Gastroesophageal sphincter (tissue), 4 donors: Measurements from ENCODE around the gene NEFH. TPM values are rescaled to one million over a fixed set of nuclear protein-coding genes. Genes with fewer than 3 reads are reported as not detected.

Experiments
- ATAC-seq: fragments of 150-250 bp; one replicate; pipeline ENCODE4 v1.9.1; 2016; ENCODE audit warnings: mild to moderate bottlenecking, moderate library complexity
- H3K27ac ChIP-seq, 4 donors: fragments of 200-600 bp; sonication (generic) in 3 of 4; 1 replicate in 3 of 4; 2 replicates in 1 of 4; pipeline ENCODE4 v1.5.1; 2016 to 2019
- H3K27me3 ChIP-seq: fragments of 200-600 bp; sonication (generic); one replicate; pipeline ENCODE4 v1.5.1; 2019
- H3K36me3 ChIP-seq, 2 donors: fragments of 200-600 bp; sonication (generic); one replicate each; pipeline ENCODE4 v1.5.1; 2019; ENCODE audit warnings: control low read depth in 1 of 2
- H3K4me1 ChIP-seq, 3 donors: fragments of 200-600 bp; sonication (generic); 1 replicate in 2 of 3; 2 replicates in 1 of 3; pipeline ENCODE4 v1.5.1; 2016 to 2019; ENCODE audit warnings: control low read depth in 2 of 3
- H3K4me3 ChIP-seq, 2 donors: fragments of 200-600 bp; sonication (generic); one replicate each; pipeline ENCODE4 v1.5.1; 2019; ENCODE audit warnings: mild to moderate bottlenecking in 1 of 2, moderate library complexity in 1 of 2
- H3K9me3 ChIP-seq, 3 donors: fragments of 200-600 bp; sonication (generic); one replicate each; pipeline ENCODE4 v1.5.1; 2017 to 2019; ENCODE audit warnings: control low read depth in 2 of 3
- EP300 ChIP-seq: sonication (generic); formaldehyde crosslinking; IDR thresholded peaks from one replicate; pipeline ENCODE4 v1.6.1; 2017; ENCODE audit warnings: antibody characterized with exemption, mild to moderate bottlenecking
- POLR2A ChIP-seq, 2 donors: fragments of 450-650 bp; IDR thresholded peaks; one replicate each; pipeline ENCODE4 v1.6.1; 2017; ENCODE audit warnings: antibody characterized with exemption in 2 of 2, mild to moderate bottlenecking in 2 of 2, moderate library complexity in 1 of 2
- POLR2AphosphoS5 ChIP-seq: sonication (generic); formaldehyde crosslinking; IDR thresholded peaks from one replicate; pipeline ENCODE4 v1.6.1; 2017; ENCODE audit warnings: antibody characterized with exemption
- WGBS, 2 donors: methylation state at CpG; one replicate each; pipeline ENCODE4 v1.1.5; 2018; ENCODE audit warnings: low coverage in 1 of 2; 5-methylcytosine and 5-hydroxymethylcytosine counted together
- total RNA-seq, 4 donors: library from RNA; depleted of rRNA; stranded (reverse); fragments of >200 nt; gene quantifications; one replicate each; pipeline ENCODE4 v1.1.0, GENCODE V29; 2016
- TF ChIP-seq, protein P1 (sequence below), 4 experiments: fragments of 200-600 bp in 2 of 4; fragments of 450-650 bp in 2 of 4; sonication (generic) in 1 of 4; IDR thresholded peaks; one replicate each; pipeline ENCODE4 v1.5.1; 2017 to 2019; ENCODE audit warnings: antibody characterized with exemption in 4 of 4, mild to moderate bottlenecking in 2 of 4, moderate library complexity in 2 of 4

The NEFH gene
- total RNA-seq, 4 donors from 2014 or later: 0.62 to 1.3 (median 1.1) TPM

DNA sequence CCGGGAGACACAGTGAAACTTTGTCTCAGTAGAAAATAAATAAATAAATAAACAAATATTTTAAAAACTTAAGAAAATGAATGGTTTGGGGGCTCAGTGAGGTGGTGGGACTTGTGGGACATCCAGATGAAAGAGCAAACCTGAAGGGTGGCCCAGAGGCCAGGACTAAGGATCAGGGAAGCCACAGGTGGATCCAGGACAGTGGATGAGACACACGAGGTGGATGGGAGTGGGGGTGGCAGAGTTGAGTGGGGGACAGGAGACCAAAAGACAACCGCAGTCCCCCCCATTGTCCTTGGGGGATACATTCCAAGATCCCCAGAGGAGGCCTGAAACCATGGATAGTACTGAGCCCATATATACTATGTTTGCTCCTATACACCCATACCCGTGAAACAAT is 34.5 kb upstream of the NEFH start:
- peaks cover 12% of the 10 kb centered on the region for H3K27me3 ChIP-seq

DNA sequence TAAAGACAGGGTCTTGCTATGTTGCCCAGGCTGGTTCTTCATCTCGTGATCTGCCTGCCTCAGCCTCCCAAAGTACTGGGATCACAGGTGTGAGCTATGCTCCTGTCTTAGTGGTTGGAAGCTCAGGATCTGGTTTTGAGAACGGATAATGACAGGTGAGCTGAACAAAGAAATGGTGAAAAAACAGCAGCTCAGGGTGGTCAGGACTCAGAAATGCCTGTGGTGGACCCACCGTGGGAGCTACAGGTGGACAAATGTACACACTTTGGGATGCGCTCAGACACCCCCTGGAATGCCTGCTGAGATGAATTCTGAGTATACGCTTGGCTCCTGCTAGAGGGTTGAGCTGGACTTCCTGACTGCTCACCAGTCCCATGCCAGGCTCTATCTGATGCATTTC is 32.1 kb upstream of the NEFH start:
- Histone ChIP-seq H3K9me3 (no peaks in the 10 kb centered on the region), H3K4me1 (no peaks in the 10 kb centered on the region), H3K27ac (no peak overlapping the region), H3K36me3 (no peaks in the 10 kb centered on the region), H3K27me3 (peaks cover 12% of the 10 kb centered on the region), H3K4me3 (no peak overlapping the region)
- TF ChIP-seq, protein P1, sequence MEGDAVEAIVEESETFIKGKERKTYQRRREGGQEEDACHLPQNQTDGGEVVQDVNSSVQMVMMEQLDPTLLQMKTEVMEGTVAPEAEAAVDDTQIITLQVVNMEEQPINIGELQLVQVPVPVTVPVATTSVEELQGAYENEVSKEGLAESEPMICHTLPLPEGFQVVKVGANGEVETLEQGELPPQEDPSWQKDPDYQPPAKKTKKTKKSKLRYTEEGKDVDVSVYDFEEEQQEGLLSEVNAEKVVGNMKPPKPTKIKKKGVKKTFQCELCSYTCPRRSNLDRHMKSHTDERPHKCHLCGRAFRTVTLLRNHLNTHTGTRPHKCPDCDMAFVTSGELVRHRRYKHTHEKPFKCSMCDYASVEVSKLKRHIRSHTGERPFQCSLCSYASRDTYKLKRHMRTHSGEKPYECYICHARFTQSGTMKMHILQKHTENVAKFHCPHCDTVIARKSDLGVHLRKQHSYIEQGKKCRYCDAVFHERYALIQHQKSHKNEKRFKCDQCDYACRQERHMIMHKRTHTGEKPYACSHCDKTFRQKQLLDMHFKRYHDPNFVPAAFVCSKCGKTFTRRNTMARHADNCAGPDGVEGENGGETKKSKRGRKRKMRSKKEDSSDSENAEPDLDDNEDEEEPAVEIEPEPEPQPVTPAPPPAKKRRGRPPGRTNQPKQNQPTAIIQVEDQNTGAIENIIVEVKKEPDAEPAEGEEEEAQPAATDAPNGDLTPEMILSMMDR (IDR thresholded peaks at IDR 0.05): no peak
- TF ChIP-seq POLR2AphosphoS5 (no peak), POLR2A (IDR thresholded peaks at IDR 0.05) (no peak), EP300 (no peak)
- WGBS, 2 donors: 71 to 75% methylated on average over 2 to 4 of the region's 5 CpGs
- no peak for ATAC-seq

More for the DNA sequence above, 34.5 kb upstream of the NEFH start:
- 74 to 84% methylated on average over 3 to 4 of the region's 4 CpGs for WGBS, 2 donors
- TF ChIP-seq EP300 (no peak), POLR2A (IDR thresholded peaks at IDR 0.05) (no peak), POLR2AphosphoS5 (no peak)
- TF ChIP-seq, protein P1 (IDR thresholded peaks at IDR 0.05): no peak
- H3K36me3 ChIP-seq: no peaks in the 10 kb centered on the region
- no peak overlapping the region for H3K27ac ChIP-seq
- no peaks in the 10 kb centered on the region for H3K4me1 ChIP-seq
- no peak overlapping the region for H3K4me3 ChIP-seq
- no peak for ATAC-seq
- no peaks in the 10 kb centered on the region for H3K9me3 ChIP-seq

DNA sequence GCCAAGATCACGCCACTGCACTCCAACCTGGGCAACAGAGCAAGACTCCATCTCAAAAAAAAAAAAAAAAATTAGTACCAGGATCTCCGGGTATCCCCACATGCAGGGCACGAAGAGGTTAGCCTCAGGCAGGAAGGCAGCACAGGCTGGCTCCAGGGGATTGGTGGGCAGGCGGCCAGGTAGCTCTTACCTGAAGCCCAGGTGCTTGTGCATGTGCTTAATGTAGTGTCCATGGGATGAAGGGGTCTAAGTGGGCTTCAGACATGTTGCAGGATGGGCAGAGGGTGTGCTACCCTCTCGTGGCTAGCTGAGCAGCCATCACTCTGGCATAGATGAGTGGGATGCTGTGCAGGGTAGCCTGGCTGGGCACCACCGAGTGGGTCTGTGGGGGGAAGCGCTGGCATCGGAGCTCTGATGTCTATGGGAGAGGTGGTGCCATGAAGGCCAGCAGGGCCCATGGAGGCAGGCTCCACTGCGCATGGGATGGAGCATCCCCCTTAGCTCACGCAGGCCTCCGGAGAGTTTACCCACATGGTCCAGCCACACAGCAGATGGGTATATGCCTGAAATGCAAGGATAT is 30.6 kb upstream of the NEFH start:
- no peaks in the 10 kb centered on the region for H3K4me1 ChIP-seq
- no peak for ATAC-seq
- H3K27ac ChIP-seq: no peak overlapping the region
- WGBS, 2 donors: 93 to 98% methylated on average over 2 to 4 of the region's 11 CpGs
- TF ChIP-seq POLR2AphosphoS5 (no peak), EP300 (no peak), POLR2A (IDR thresholded peaks at IDR 0.05) (no peak)
- TF ChIP-seq, protein P1 (IDR thresholded peaks at IDR 0.05): no peak
- no peak overlapping the region for H3K4me3 ChIP-seq
- H3K36me3 ChIP-seq: no peaks in the 10 kb centered on the region
- peaks cover 7% of the 10 kb centered on the region for H3K27me3 ChIP-seq
- no peaks in the 10 kb centered on the region for H3K9me3 ChIP-seq

DNA sequence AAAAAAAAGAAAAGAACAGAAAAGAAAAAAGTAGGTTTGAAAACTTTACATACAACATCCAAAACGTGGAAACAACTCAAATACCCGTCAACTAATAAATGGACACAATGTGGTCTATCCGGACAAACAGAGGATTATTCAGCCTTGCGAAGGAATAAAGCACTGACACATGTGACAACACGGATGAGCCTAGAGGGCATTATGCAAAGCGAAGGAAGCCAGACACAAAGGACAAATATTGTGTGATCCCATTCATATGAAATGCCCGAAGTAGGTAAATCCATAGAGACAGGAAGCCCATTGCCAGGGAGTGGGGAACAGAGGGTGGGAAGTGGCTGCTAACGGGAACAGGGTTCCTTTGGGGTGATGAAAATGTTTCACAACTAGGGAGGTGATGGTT is 29.8 kb upstream of the NEFH start:
- H3K4me3 ChIP-seq: no peak overlapping the region
- WGBS, 2 donors: 79 to 80% methylated on average over 7 to 8 of the region's 8 CpGs

DNA sequence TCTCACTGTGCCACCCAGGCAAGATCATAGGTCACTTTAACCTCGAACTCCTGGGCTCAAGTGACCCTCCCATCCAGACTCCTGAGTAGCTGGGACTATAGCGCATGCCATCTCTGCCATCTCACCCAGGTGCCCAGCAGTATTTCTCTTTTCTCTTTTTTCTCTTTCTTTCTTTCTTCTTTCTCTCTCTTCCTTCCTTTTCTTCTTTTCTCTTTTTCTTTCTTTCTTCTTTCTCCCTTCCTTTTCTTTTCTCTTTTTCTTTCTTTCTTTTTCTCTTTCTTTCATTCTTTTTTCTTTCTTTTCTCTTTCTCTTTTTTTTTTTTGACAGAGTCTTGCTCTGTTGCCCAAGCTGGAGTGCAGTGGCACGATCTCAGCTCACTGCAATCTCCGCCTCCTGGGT is 28.2 kb upstream of the NEFH start:
- no peak overlapping the region for H3K27ac ChIP-seq
- no peaks in the 10 kb centered on the region for H3K9me3 ChIP-seq
- no peak for ATAC-seq
- peaks cover 2% of the 10 kb centered on the region for H3K27me3 ChIP-seq
- H3K36me3 ChIP-seq: no peaks in the 10 kb centered on the region
- no peaks in the 10 kb centered on the region for H3K4me1 ChIP-seq
- WGBS, 2 donors: 70 to 80% methylated on average over 1 to 2 of the region's 4 CpGs
- TF ChIP-seq, protein P1 (IDR thresholded peaks at IDR 0.05): no peak
- no peak for TF ChIP-seq POLR2AphosphoS5
- TF ChIP-seq POLR2A (IDR thresholded peaks at IDR 0.05): no peak
- no peak for TF ChIP-seq EP300
- no peak overlapping the region for H3K4me3 ChIP-seq

More for the DNA sequence above, 29.8 kb upstream of the NEFH start:
- TF ChIP-seq, protein P1 (IDR thresholded peaks at IDR 0.05): no peak
- no peak for TF ChIP-seq EP300
- no peak for TF ChIP-seq POLR2A (IDR thresholded peaks at IDR 0.05)
- no peak for TF ChIP-seq POLR2AphosphoS5
- Histone ChIP-seq H3K36me3 (no peaks in the 10 kb centered on the region), H3K4me1 (no peaks in the 10 kb centered on the region), H3K9me3 (no peaks in the 10 kb centered on the region), H3K27me3 (peaks cover 4% of the 10 kb centered on the region), H3K27ac (no peak overlapping the region)
- ATAC-seq: no peak
